GM12878 (cell line): Measurements from ENCODE around the gene CALD1. TPM values are rescaled to one million over a fixed set of nuclear protein-coding genes. Genes with fewer than 3 reads are reported as not detected.

Experiments used
- ATAC-seq: fragments of 200-7000 bp; cut with Tn5 transposase; 3 replicates; pipeline ENCODE4 v1.9.1; 2020; ENCODE audit warnings: mild to moderate bottlenecking, moderate library complexity
- BruUV-seq: library from RNA; stranded (reverse); fragments of 400-500 nt; replicated peaks from 2 replicates; lab custom pipeline; 2021; lab: Mats Ljungman, UMichigan
- CTCF ChIA-PET: fragments of 300-600 bp; sonication (Branson Sonifier 250); formaldehyde crosslinking; extraction: SDS; loops from one replicate; lab custom pipeline; 2021; ENCODE audit warnings: inconsistent platforms; lab: Yijun Ruan, JAX
- POLR2A ChIA-PET: fragments of 350-600 bp; formaldehyde crosslinking; extraction: SDS; loops from one replicate; lab custom pipeline; 2021; ENCODE audit warnings: inconsistent platforms; lab: Charles Lee
- RAD21 ChIA-PET: fragments of 300-600 bp; sonication (Branson Sonifier 250); formaldehyde crosslinking; loops from one replicate; lab custom pipeline; 2023; ENCODE audit warnings: antibody characterized with exemption; ENCODE audit not compliant: unreplicated experiment; lab: Charles Lee
- SMC1A ChIA-PET: fragments of 300-600 bp; sonication (Branson Sonifier 250); formaldehyde crosslinking; loops from one replicate; lab custom pipeline; 2023; ENCODE audit not compliant: unreplicated experiment, uncharacterized antibody; lab: Charles Lee
- DNase-seq: peaks from one replicate; pipeline ENCODE4 v3.0.0-alpha.2; 2011; ENCODE audit warnings: low read depth, low spot score
- FAIRE-seq: peaks from 3 replicates; lab custom pipeline; 2011; peaks lifted over from hg19 to GRCh38; lab: Jason Lieb, UNC
- H2AFZ ChIP-seq: 2 replicates; pipeline ENCODE4 v1.6.0; 2011; ENCODE audit warnings: low read depth, low read length, control low read depth; ENCODE audit not compliant: control insufficient read depth
- H3K27ac ChIP-seq: 2 replicates; pipeline ENCODE4 v1.5.1; 2011; ENCODE audit warnings: control low read depth; ENCODE audit not compliant: control insufficient read depth, insufficient read depth
- H3K27me3 ChIP-seq, 2 experiments: replicated peaks in 1 of 2; 2 replicates each; pipeline versions ENCODE4 v1.6.0 to v1.6.1; 2011; ENCODE audit warnings: low read length in 1 of 2; ENCODE audit not compliant: control insufficient read depth in 2 of 2, insufficient read depth in 2 of 2
- H3K36me3 ChIP-seq, 2 experiments: 2 replicates each; pipeline ENCODE4 v1.5.1; 2011; ENCODE audit warnings: low read length in 1 of 2; ENCODE audit not compliant: control insufficient read depth in 2 of 2, insufficient read depth in 2 of 2
- H3K4me1 ChIP-seq: 2 replicates; pipeline ENCODE4 v1.6.1; 2011; ENCODE audit warnings: mild to moderate bottlenecking, low read length, moderate library complexity, mixed read lengths; ENCODE audit not compliant: control insufficient read depth, insufficient read depth
- H3K4me2 ChIP-seq: 2 replicates; pipeline ENCODE4 v1.6.0; 2011; ENCODE audit warnings: control low read depth; ENCODE audit not compliant: control insufficient read depth, insufficient read depth
- H3K4me3 ChIP-seq: fragments of 200-600 bp; sonication (generic); 2 replicates; pipeline ENCODE4 v1.5.1; 2016
- H3K79me2 ChIP-seq: 2 replicates; pipeline ENCODE4 v1.6.0; 2011; ENCODE audit warnings: low read length; ENCODE audit not compliant: control insufficient read depth, insufficient read depth
- H3K9ac ChIP-seq: 2 replicates; pipeline ENCODE4 v1.8.0; 2011; ENCODE audit warnings: low read length, control low read depth, mixed read lengths; ENCODE audit not compliant: control insufficient read depth, insufficient read depth
- H3K9me3 ChIP-seq: replicated peaks from 3 replicates; pipeline ENCODE4 v1.5.1; 2011; ENCODE audit warnings: mild to moderate bottlenecking, low read length; ENCODE audit not compliant: control insufficient read depth, insufficient read depth
- H4K20me1 ChIP-seq: 2 replicates; pipeline ENCODE4 v1.6.0; 2011; ENCODE audit not compliant: control insufficient read depth, insufficient read depth
- CHD2 ChIP-seq: IDR thresholded peaks from 2 replicates; pipeline ENCODE4 v1.6.1; 2011; ENCODE audit warnings: low read depth, low read length, improper control_type of control experiment, borderline replicate concordance
- DPF2 ChIP-seq: fragments of 450-650 bp; IDR thresholded peaks from 2 replicates; pipeline ENCODE4 v1.6.1; 2017; ENCODE audit warnings: mild to moderate bottlenecking
- ESRRA ChIP-seq: IDR thresholded peaks from 2 replicates; pipeline ENCODE4 v1.6.1; 2012; ENCODE audit warnings: mild to moderate bottlenecking, low read length, improper control_type of control experiment
- FOS ChIP-seq: IDR thresholded peaks from 3 replicates; pipeline ENCODE4 v1.6.1; 2011; ENCODE audit warnings: borderline replicate concordance; ENCODE audit not compliant: insufficient read length; ENCODE audit errors: extremely low read depth
- KDM1A ChIP-seq: fragments of 200-600 bp; sonication (generic); IDR thresholded peaks from 2 replicates; pipeline ENCODE4 v1.6.1; 2016; ENCODE audit warnings: borderline replicate concordance
- MYB ChIP-seq: fragments of 150-350 bp; IDR thresholded peaks from 2 replicates; pipeline ENCODE4 v1.6.1; 2014; ENCODE audit warnings: mild to moderate bottlenecking, low read depth, low read length, borderline replicate concordance
- POLR2AphosphoS2 ChIP-seq: IDR thresholded peaks from 2 replicates; pipeline ENCODE4 v1.6.1; 2011; ENCODE audit warnings: low read depth, mild to moderate bottlenecking, low read length, improper control_type of control experiment, moderate library complexity
- SMAD5 ChIP-seq: IDR thresholded peaks from 2 replicates; pipeline ENCODE4 v1.6.1; 2016; ENCODE audit warnings: antibody characterized with exemption, low read depth
- SMC3 ChIP-seq: IDR thresholded peaks from 2 replicates; pipeline ENCODE4 v1.6.1; 2011; ENCODE audit warnings: low read length, improper control_type of control experiment, borderline replicate concordance
- TCF12 ChIP-seq: IDR thresholded peaks from 2 replicates; pipeline ENCODE4 v1.6.1; 2011; ENCODE audit warnings: low read depth, mild to moderate bottlenecking, low read length
- TCF3 ChIP-seq: IDR thresholded peaks from 2 replicates; pipeline ENCODE4 v1.6.1; 2012; ENCODE audit warnings: low read depth, mild to moderate bottlenecking, low read length, borderline replicate concordance; ENCODE audit not compliant: insufficient read depth
- ZNF217 ChIP-seq: fragments of 450-650 bp; IDR thresholded peaks from 2 replicates; pipeline ENCODE4 v1.6.1; 2017; ENCODE audit warnings: antibody characterized with exemption, mild to moderate bottlenecking
- WGBS: methylation state at CpG from one replicate; pipeline ENCODE4 v1.1.6; 2016; ENCODE audit warnings: low lambda C conversion rate; ENCODE audit not compliant: insufficient replicate concordance, insufficient coverage; ENCODE audit errors: missing lambda C conversion rate; 5-methylcytosine and 5-hydroxymethylcytosine counted together
- in situ Hi-C: fragments of 300-500 bp; cut with MboI; formaldehyde crosslinking; loops from 9 replicates; pipeline ENCODE4 v1.14.3; 2018; ENCODE audit warnings: mixed read lengths
- intact Hi-C: fragments of 100-400 bp; cut with micrococcal nuclease; formaldehyde crosslinking; loops from one replicate; pipeline ENCODE4 v1.14.2; 2022; ENCODE audit not compliant: unreplicated experiment
- polyA plus RNA-seq, 11 experiments: library from polyadenylated mRNA; depleted of rRNA in 4 of 11; unstranded in 6 of 11; stranded (reverse) in 5 of 11; fragments of >200 nt; fragmentation: Nextera tagmentation in 4 of 11; fragmentation: Illumina TruSeq in 1 of 11; extraction: Ambion mirVana in 4 of 11; extraction: Trizol in 1 of 11; gene quantifications; 1 replicate in 1 of 11; 2 replicates in 10 of 11; pipeline versions ENCODE4 v1.2.1 to v1.2.3, GENCODE V29; 2011 to 2016; ENCODE audit warnings: inconsistent platforms in 2 of 11, missing spikeins in 2 of 11, low read depth in 1 of 11
- total RNA-seq, 4 experiments: library from RNA; depleted of rRNA in 3 of 4; stranded (reverse); fragments of >200 nt in 3 of 4; fragmentation: Illumina TruSeq in 1 of 4; extraction: Trizol in 1 of 4; gene quantifications; 2 replicates each; pipeline versions ENCODE4 v1.2.1 to v1.2.3, GENCODE V29; 2013 to 2021
- TF ChIP-seq, protein P1 (sequence below): fragments of 450-650 bp; IDR thresholded peaks from 2 replicates; pipeline ENCODE4 v1.6.1; 2017; ENCODE audit warnings: mild to moderate bottlenecking, low read depth, inconsistent platforms; ENCODE audit not compliant: poor library complexity, severe bottlenecking
- TF ChIP-seq, protein P2 (sequence below): IDR thresholded peaks from 2 replicates; pipeline ENCODE4 v1.6.1; 2011; ENCODE audit warnings: low read depth, mild to moderate bottlenecking, low read length, moderate library complexity, borderline replicate concordance; ENCODE audit errors: extremely low read depth
- TF ChIP-seq, protein P3 (sequence below): fragments of 450-650 bp; IDR thresholded peaks from 2 replicates; pipeline ENCODE4 v1.6.1; 2017; ENCODE audit warnings: mild to moderate bottlenecking

CALD1 gene
- total and polyA plus RNA-seq, 10 of the 15 experiments (the other 5 are each of a cell fraction or from before 2014, with no cell fraction given), result 0.03 to 1.3 (median 0.22) TPM

DNA sequence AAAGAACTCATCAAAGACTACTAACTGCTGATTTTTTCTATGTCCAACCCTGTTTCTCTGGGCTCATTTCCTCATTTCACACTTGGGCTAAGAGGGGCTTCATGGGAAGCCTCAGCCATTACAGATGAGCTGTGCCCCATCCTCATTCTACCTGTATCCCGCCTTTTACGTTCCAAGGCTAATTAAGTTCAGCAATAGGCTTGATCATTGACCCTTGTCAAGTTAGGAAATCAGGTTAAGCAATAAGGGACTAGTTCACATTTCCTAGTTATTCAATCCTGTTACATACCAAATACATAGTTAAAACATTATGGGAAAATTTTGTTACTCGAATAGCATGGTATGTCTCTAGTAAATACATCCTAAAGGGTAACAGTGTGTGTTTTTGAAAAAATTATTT, 177.6 kb downstream of the CALD1 start (continued):
- no peak for TF ChIP-seq CHD2
- TF ChIP-seq, protein P1, sequence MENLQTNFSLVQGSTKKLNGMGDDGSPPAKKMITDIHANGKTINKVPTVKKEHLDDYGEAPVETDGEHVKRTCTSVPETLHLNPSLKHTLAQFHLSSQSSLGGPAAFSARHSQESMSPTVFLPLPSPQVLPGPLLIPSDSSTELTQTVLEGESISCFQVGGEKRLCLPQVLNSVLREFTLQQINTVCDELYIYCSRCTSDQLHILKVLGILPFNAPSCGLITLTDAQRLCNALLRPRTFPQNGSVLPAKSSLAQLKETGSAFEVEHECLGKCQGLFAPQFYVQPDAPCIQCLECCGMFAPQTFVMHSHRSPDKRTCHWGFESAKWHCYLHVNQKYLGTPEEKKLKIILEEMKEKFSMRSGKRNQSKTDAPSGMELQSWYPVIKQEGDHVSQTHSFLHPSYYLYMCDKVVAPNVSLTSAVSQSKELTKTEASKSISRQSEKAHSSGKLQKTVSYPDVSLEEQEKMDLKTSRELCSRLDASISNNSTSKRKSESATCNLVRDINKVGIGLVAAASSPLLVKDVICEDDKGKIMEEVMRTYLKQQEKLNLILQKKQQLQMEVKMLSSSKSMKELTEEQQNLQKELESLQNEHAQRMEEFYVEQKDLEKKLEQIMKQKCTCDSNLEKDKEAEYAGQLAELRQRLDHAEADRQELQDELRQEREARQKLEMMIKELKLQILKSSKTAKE, result no peak

DNA sequence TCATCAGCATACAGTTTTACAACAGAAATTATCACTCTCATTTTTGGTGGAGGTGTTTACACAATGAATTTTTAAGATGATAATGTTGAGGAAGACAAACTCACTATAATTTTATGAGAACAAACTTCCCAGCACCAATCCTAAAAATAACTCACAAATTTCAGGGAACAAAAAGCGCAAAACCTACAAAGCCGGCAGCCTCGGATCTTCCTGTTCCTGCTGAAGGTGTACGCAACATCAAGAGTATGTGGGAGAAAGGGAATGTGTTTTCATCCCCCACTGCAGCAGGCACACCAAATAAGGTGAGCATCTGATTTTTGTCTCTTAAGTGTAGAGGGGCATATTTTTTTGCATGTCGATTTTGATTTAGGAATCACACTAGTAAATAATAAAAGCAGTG, 180.4 kb downstream of the CALD1 start:
- POLR2A ChIA-PET, result interaction anchor here (1.7 kb wide), 1 partner anchor 10 kb away, joined by 4 read pairs; no protein-coding TSS in a partner anchor
- ATAC-seq, result no peak
- no peaks in the 10 kb centered on the region for H3K27me3 ChIP-seq
- TF ChIP-seq SMC3 (no peak), TCF3 (no peak), MYB (no peak), ESRRA (no peak), POLR2AphosphoS2 (no peak), TCF12 (no peak), SMAD5 (no peak), DPF2 (no peak), FOS (no peak), ZNF217 (no peak), KDM1A (no peak)
- TF ChIP-seq, protein P2, sequence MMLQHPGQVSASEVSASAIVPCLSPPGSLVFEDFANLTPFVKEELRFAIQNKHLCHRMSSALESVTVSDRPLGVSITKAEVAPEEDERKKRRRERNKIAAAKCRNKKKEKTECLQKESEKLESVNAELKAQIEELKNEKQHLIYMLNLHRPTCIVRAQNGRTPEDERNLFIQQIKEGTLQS, result no peak
- TF ChIP-seq, protein P3, sequence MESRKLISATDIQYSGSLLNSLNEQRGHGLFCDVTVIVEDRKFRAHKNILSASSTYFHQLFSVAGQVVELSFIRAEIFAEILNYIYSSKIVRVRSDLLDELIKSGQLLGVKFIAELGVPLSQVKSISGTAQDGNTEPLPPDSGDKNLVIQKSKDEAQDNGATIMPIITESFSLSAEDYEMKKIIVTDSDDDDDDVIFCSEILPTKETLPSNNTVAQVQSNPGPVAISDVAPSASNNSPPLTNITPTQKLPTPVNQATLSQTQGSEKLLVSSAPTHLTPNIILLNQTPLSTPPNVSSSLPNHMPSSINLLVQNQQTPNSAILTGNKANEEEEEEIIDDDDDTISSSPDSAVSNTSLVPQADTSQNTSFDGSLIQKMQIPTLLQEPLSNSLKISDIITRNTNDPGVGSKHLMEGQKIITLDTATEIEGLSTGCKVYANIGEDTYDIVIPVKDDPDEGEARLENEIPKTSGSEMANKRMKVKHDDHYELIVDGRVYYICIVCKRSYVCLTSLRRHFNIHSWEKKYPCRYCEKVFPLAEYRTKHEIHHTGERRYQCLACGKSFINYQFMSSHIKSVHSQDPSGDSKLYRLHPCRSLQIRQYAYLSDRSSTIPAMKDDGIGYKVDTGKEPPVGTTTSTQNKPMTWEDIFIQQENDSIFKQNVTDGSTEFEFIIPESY, result no peak
- TF ChIP-seq, all 136 proteins: peak for 0
- ChIA-PET CTCF (interaction anchor here (0.6 to 1.3 kb wide), 3 partner anchors 9 to 527 kb away, joined by 3 to 5 read pairs (median 3); no protein-coding TSS in a partner anchor), SMC1A (no interaction called here), RAD21 (interaction anchor here (0.6 to 1.7 kb wide), 4 partner anchors 10 to 270 kb away, joined by 3 to 4 read pairs (median 3); no protein-coding TSS in a partner anchor)
- H3K79me2 ChIP-seq, result no peaks in the 10 kb centered on the region
- no TSS peak for BruUV-seq
- intact Hi-C loops, result no loop called here
- no peak overlapping the region for H3K4me3 ChIP-seq
- no peak for FAIRE-seq
- H3K9ac ChIP-seq, result no peak overlapping the region
- WGBS, result 95% methylated on average over 5 of the region's 5 CpGs
- H3K4me1 ChIP-seq, result no peaks in the 10 kb centered on the region
- H3K27ac ChIP-seq, result no peak overlapping the region
- DNase-seq, result no peak
- H2AFZ ChIP-seq, result no peak overlapping the region
- no peak overlapping the region for H3K4me2 ChIP-seq
- H3K9me3 ChIP-seq, result no peaks in the 10 kb centered on the region
- no peaks in the 10 kb centered on the region for H3K36me3 ChIP-seq
- in situ Hi-C loops, result no loop called here
- no peaks in the 10 kb centered on the region for H4K20me1 ChIP-seq
